ENCODE measurements around the gene PID1. TPM values are rescaled to one million over a fixed set of nuclear protein-coding genes. Genes with fewer than 3 reads are reported as not detected.

Gene PID1
- total RNA-seq, 1 donor from 2014 or later, result not detected

GRCh38 chr2:229141424-229142025, 129.6 kb downstream of the PID1 start:
- Mint-ChIP-seq H3K4me3 (no peak overlapping the region), H3K27me3 (no peaks in the 10 kb centered on the region), H3K27ac (no peak overlapping the region), H3K36me3 (ENCODE audit: low read depth) (no peaks in the 10 kb centered on the region), H3K9me3 (peaks cover 4% of the 10 kb centered on the region), H3K4me1 (no peaks in the 10 kb centered on the region)
- DNase-seq, result no peak
- POLR2A ChIA-PET, result no interaction called here
- intact Hi-C loops (cut with micrococcal nuclease), result no loop called here
- CTCF ChIA-PET, result no interaction called here
- no peak for ATAC-seq (ENCODE audit: low read depth)
- no peak for TF ChIP-seq CTCF (IDR thresholded peaks at IDR 0.05)

GRCh38 chr2:229137639-229138038, 133.4 kb downstream of the PID1 start:
- no peak for DNase-seq
- H3K27me3 Mint-ChIP-seq, result no peaks in the 10 kb centered on the region
- H3K36me3 Mint-ChIP-seq (ENCODE audit: low read depth), result no peaks in the 10 kb centered on the region
- TF ChIP-seq CTCF (IDR thresholded peaks at IDR 0.05), result no peak
- no peak for ATAC-seq (ENCODE audit: low read depth)
- H3K4me1 Mint-ChIP-seq, result no peaks in the 10 kb centered on the region
- ChIA-PET CTCF (no interaction called here), POLR2A (no interaction called here)
- H3K4me3 Mint-ChIP-seq, result no peak overlapping the region
- no peak overlapping the region for H3K27ac Mint-ChIP-seq
- H3K9me3 Mint-ChIP-seq, result no peaks in the 10 kb centered on the region
- intact Hi-C loops (cut with micrococcal nuclease), result no loop called here

- ChIA-PET POLR2A (no interaction called here), CTCF (no interaction called here)
- no peak for ATAC-seq (ENCODE audit: low read depth)
- H3K9me3 Mint-ChIP-seq, result no peaks in the 10 kb centered on the region
- DNase-seq, result no peak
- intact Hi-C loops (cut with micrococcal nuclease), result no loop called here
- H3K27me3 Mint-ChIP-seq, result no peaks in the 10 kb centered on the region
- no peak for TF ChIP-seq CTCF (IDR thresholded peaks at IDR 0.05)
- H3K36me3 Mint-ChIP-seq (ENCODE audit: low read depth), result no peaks in the 10 kb centered on the region
- H3K4me3 Mint-ChIP-seq, result no peak overlapping the region
- no peak overlapping the region for H3K27ac Mint-ChIP-seq
- no peaks in the 10 kb centered on the region for H3K4me1 Mint-ChIP-seq
Measured at GRCh38 chr2:229137066-229137465, 134.0 kb downstream of the PID1 start.

- Mint-ChIP-seq H3K27ac (no peak overlapping the region), H3K27me3 (no peaks in the 10 kb centered on the region), H3K4me3 (no peak overlapping the region), H3K4me1 (no peaks in the 10 kb centered on the region), H3K9me3 (no peaks in the 10 kb centered on the region), H3K36me3 (ENCODE audit: low read depth) (no peaks in the 10 kb centered on the region)
- POLR2A ChIA-PET, result no interaction called here
- intact Hi-C loops (cut with micrococcal nuclease), result no loop called here
- TF ChIP-seq CTCF (IDR thresholded peaks at IDR 0.05), result no peak
- ATAC-seq (ENCODE audit: low read depth) (no peak), DNase-seq (no peak)
- CTCF ChIA-PET, result interaction anchor here (0.9 kb wide), 1 partner anchor 11 kb away, joined by 3 read pairs; no protein-coding TSS in a partner anchor
Measured at GRCh38 chr2:229133155-229133772, 137.8 kb downstream of the PID1 start.

- no peaks in the 10 kb centered on the region for H3K9me3 Mint-ChIP-seq
- H3K27me3 Mint-ChIP-seq, result no peaks in the 10 kb centered on the region
- no peak for TF ChIP-seq CTCF (IDR thresholded peaks at IDR 0.05)
- no peak overlapping the region for H3K4me3 Mint-ChIP-seq
- H3K36me3 Mint-ChIP-seq (ENCODE audit: low read depth), result no peaks in the 10 kb centered on the region
- ATAC-seq (ENCODE audit: low read depth) (no peak), DNase-seq (no peak)
- intact Hi-C loops (cut with micrococcal nuclease), result no loop called here
- ChIA-PET CTCF (interaction anchor here (0.9 kb wide), 1 partner anchor 10 kb away, joined by 3 read pairs; no protein-coding TSS in a partner anchor), POLR2A (no interaction called here)
- no peak overlapping the region for H3K27ac Mint-ChIP-seq
- H3K4me1 Mint-ChIP-seq, result no peaks in the 10 kb centered on the region
Measured at GRCh38 chr2:229132236-229132635, 138.9 kb downstream of the PID1 start.

Measured in activated B cell treated with CpG ODN at 0.5 μM for 24 hours (primary cell).